ENCODE measurements around the gene DQX1.

Gene DQX1

DNA sequence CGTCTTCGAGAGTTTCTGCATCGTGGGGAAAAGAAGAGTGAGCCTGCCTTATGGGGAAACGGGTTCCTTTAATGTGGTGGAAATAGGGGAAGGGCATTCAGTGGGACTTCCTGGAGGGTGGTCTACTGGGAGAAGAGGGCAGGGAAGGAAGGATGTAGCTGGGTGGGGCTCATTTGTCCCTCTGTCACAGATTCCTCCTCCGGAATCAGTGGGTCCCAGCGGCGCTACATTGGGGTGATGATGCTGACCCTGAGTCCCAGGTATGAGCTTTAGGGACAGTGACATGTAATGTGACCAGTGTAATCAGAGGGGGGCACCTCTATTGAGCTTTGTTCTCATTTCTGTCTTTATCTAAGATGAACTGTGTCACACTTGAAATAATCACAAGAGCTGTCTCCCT, 5.6 kb upstream of the DQX1 start:
- no peak for DNase-seq

DNA sequence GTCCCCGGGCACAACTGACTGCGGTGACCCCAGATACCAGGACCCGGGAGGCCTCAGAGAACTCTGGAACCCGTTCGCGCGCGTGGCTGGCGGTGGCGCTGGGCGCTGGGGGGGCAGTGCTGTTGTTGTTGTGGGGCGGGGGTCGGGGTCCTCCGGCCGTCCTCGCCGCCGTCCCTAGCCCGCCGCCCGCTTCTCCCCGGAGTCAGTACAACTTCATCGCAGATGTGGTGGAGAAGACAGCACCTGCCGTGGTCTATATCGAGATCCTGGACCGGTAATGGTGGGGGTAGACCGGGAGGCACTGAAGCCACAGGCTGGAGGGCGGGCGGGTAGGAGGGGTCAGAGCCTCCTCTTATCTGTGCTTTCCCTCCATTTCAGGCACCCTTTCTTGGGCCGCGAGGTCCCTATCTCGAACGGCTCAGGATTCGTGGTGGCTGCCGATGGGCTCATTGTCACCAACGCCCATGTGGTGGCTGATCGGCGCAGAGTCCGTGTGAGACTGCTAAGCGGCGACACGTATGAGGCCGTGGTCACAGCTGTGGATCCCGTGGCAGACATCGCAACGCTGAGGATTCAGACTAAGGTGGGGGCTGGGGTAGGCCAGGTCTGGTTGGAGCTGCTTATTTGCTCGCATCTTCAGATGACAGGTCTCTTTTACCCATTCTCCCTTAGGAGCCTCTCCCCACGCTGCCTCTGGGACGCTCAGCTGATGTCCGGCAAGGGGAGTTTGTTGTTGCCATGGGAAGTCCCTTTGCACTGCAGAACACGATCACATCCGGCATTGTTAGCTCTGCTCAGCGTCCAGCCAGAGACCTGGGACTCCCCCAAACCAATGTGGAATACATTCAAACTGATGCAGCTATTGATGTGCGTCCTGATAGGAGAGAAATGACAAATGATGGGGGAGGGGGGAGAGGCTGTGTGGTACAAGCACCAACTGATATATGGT, 4.5 kb upstream of the DQX1 start:
- DNase-seq: no peak

GRCh38 chr2:74529357-74530238, 3.6 kb upstream of the DQX1 start, which contains the start of the genes AUP1 and HTRA2:
AUP1 (minus strand) TSS chr2:74529706; CDS start chr2:74529629, 77 bp downstream.
HTRA2 (plus strand) TSS chr2:74529933; CDS start chr2:74530007, 74 bp downstream.
- peak; percentile 93 for DNase-seq

DNA sequence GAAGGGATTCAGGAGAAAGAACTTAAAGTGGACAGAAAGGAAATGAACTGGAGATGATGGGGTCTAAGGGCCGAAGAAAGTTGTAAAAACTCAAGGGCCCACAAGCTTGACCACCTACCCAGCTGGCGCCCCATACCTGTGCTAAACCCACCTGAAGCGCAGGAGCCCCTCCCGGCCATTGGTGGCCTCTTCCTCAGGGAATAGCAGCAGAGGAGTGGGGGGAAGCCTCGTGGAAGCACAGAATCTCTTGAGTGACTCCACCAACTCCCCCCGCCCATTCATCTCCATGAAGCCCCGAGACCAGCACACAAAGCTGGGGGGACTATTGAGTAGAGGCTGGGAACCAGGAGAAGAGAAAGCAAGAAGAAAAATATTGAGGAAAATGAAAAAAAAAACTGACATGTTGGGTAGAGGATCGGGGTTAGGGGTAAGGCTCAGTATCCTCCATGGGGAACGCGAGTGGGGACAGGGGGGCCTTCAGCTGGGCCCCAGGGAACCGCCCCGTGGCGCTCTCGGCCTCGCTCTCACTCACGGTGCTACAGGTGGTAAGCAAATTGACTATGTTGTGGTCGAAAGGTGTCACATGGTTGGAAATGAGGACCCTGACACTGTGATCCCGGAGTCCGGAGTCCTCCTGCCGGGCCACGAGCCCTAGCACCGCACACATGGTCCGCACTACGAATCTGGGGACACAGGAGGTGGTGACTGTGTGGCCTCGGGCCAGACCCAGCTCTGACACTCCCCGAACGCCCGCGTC, 2.7 kb upstream of the DQX1 start:
- no peak for DNase-seq

DNA sequence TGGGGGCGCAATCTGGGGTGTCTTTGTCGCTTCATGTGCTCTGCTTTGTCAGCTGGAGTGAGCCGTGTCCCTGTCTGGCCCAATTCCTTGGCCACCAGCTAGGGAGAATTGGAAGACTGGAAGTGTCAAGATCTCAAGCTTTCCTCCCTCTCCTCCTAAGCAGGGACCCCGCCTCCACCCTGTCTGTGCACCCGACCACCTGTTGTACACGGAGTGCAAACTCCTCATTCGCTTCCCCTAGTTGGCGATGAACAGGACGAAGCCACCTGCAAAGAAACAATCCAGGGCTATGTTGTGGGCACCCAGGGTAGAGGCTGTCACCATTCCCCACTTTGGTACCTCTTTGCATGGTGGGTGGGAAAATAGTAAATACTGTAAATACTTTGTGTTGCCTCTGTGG, 1.7 kb upstream of the DQX1 start:
- no peak for DNase-seq

- DNase-seq: no peak
Measured at GRCh38 chr2:74526649-74527230, 709 bp upstream of the DQX1 start.

GRCh38 chr2:74524955-74525716, 895 bp downstream of the DQX1 start:
- DNase-seq: no peak

GRCh38 chr2:74524005-74524404, 2.0 kb downstream of the DQX1 start:
- DNase-seq: no peak

DNA sequence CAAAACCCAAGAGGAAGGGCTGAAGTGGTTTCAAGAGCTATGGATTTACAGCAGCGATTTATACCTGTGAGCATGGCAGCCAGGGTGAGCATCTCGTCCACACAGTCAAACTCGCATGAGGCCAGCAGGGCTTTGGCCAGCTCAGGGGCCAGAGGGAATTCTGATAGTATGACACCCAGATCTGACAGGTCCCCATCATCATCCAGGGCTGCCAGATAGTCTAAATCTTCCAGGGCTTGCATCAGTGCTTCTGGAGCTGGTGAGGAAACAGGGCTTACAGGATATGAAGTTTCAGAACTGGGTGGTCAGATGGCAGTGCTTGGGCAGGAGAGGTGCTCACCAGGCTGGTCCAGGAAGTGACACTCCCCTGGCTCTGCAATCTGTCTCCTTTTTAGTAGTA, 3.5 kb downstream of the DQX1 start:
- DNase-seq: no peak

GRCh38 chr2:74516650-74517049, 9.4 kb downstream of the DQX1 start:
- no peak for DNase-seq

DNA sequence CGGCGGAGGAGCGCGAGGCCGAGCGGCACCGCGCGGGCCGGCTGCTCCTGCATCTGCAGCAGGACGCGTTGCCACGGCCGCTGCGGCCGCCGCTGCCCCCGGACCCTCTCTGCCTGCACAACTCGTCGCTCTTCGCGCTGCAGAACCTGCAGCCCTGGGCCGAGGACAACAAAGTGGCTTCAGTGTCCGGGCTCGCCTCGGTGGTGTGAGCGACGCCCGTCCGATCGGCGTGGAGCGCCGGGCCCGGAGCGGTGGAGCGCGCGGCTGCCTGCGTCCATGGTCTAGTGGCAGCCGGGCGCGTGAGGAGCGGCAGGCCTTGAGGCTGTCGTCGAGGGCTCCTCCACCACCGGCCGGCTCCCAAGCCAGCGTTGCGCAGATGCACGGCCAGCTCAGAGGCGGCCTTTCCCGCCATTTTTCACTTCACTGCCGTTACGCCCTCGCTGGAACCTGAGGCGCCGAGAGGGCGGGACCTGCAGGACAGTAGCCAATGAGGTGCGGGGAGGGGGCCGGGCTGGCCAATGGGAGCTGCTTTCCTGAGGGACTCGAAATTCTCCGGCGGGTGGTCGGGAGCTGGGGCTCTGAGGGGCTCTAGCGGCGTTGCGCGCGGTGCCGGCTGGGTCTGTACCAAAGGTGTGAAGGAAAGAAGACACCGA, 9.9 kb downstream of the DQX1 start:
- no peak for DNase-seq

GRCh38 chr2:74515271-74515980, 10.6 kb downstream of the DQX1 start:
- DNase-seq: no peak

DNA sequence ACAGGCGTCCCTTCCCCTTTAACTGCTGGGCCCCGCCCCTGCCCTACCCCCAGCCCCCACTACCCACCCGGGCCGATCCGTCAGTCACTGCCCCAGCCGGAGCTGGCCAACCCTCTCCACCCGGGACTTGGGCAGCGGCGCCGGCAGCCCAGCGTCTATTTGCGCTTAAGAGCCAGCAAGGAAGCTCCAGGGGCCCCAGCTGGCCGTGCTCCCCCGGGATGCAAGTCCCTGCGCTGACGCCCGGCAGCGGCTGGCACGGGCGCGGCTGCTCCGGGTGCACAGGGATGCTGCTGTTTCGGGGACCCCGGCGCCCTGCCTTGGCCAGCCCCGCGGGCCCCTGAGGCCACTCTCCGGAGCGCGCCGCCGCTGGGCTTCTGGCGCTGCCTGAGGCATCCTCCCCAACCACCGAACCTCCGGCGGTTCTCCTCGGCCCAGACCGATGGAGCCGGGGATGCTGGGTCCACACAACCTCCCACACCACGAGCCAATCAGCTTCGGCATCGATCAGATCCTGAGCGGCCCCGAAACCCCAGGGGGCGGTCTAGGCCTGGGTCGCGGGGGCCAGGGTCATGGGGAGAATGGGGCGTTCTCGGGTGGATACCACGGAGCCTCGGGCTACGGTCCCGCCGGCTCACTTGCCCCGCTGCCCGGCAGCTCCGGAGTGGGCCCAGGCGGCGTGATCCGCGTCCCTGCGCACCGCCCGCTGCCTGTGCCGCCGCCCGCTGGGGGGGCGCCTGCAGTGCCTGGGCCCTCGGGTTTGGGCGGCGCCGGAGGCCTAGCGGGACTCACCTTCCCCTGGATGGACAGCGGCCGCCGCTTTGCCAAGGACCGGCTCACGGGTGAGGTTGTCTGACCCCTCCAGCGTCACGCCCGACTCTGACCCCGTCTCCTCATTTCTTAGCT, 11.4 kb downstream of the DQX1 start, which contains the start of gene TLX2:
TSS of gene TLX2 (plus strand) at position 83 of the 903 bp plus-strand sequence. CDS start at position 440, 357 bp downstream.
- no peak for DNase-seq

DNA sequence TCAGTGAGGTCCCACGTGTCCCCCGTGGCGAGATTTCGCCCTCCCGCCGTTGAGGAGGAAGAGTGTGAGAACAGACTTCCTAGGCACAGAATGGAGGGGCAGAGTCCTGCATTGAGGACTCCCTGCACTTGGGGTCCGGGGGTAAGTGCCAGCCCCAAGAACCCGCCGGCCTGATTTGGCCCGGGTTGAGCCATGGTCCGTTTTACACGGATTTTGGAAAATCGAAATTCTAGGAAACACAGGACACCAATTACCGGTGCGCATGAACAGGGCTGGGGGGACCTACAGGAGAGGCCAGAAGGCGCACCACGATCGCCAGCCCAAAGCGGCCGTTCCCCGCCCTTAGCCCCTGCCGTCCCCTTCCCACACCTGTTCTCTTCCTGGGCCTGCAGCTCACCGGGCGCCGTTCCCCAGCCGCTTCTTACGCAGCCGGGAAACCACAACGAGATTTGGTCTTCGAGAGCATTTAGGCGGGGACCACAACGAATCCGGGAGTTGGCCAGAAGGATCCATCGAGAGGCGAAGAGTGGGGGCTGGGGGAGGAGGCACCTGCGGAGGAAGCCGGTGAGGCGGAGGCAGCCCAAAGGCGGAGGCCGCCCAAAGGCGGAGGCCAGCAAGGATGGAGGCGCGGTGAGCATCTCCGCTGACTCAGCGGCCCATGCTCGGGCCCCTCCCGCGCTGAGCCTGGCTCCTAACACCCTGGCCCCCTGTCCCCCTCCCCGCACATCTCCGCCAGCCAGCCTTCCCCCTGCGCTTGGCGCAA, 12.2 kb downstream of the DQX1 start:
- DNase-seq: no peak

- DNase-seq: no peak
Measured at GRCh38 chr2:74512744-74513604, 13.1 kb downstream of the DQX1 start.

GRCh38 chr2:74511104-74511989, 14.7 kb downstream of the DQX1 start:
- DNase-seq: no peak
